Stimulated activated CD8-positive, alpha-beta memory T cell treated with anti-CD3 and anti-CD28 coated beads, Interleukin-15, amount 100 ng/mL, for 48 hours (primary cell): ENCODE data around the gene ANKS6.
"Not testable (repeated sequence)": the region's sequence is repeated elsewhere in the genome, so short reads cannot be mapped to it uniquely, and the experiment has no call there.

ENCODE experiments used
- DNase-seq, 2 donors: peaks; one replicate each; pipeline ENCODE4 v3.0.0-alpha.2; 2020; ENCODE audit warnings: low read depth in 2 of 2

Gene ANKS6

DNA sequence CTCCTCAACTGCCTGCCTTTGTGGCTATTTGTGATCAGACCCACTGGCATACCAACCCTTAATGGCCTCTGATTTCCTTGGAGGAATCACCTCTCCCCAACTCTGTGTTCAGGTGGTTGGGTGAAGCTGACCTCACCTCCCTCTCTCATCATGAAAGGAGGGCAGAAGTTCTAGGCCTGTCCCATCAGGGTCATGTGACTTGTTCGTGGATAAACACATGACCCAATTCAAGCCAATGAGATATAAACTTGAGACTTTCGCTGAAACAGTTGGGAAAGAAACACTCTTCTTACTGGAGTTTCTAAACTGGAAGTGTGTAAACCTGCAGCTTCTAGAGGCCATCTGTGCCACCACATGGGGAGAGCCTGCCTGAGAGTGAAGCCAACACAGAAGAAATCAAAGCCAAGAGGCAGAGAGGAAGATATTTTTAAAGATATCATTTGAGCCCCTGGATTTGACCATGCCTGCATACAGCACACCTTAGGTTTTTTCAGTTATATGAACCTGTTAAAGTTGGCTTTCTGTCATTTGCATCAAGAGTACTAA, 93.4 kb downstream of the ANKS6 start:
- DNase-seq = no peak

DNA sequence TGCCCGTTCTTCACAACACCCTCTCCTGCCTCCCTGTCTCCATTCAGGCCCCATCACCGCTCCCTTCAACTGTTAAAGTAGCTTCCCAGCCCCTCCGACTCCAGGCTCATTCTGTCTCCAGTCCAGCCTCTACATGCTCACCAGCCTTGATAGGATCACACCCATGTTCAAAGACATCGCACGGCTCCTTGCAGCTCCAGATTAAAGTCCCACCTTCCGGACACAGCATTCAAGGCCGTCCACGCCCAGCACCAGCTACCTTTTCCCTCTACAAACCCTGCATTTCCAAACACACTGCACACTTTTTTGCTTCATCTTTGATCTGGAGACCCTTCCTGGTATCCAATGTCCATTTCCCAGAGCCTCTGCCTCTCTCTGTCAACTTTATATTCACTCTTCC, 94.0 kb downstream of the ANKS6 start:
- no peak for DNase-seq

- no peak for DNase-seq
Measured at GRCh38 chr9:98701576-98701975, 94.8 kb downstream of the ANKS6 start.

DNA sequence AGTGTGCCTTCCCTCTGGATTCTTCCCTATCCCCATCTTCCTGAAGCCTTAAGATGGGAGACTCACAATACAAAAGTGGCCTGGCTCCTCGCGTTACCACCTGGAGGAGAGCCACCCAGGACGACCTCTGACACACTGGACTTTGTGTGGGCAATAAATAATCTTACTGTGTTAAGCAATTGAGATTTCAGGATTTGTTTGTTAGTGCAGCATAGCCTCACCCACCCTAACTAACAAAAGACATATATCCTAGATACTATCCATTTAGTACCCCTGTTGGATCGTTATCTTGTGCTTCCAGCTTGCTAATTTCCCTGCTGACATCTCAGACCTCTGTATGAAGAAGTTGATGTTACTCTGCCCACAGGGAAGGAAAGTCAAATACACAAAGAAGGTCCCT, 95.6 kb downstream of the ANKS6 start:
- no peak for DNase-seq

DNA sequence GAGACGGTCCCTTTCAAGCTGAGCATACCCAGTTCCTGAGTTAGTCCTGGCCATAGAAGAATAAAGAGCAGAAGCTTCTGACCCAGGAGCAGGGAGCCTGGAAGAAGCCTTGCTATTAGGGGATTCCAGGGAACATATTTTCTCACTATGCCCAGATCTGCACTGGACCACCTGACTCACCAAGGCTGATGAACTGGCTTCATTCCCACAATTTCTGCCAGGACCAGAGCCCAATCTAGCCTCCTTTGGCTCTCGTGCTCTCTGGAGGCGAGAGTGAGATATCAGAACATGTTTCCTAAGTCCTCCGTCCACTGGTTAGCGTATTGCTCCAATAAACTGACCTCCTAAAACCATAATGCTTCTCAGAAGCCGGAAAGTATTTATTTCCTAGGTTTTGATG, 97.5 kb downstream of the ANKS6 start:
- no peak for DNase-seq

DNA sequence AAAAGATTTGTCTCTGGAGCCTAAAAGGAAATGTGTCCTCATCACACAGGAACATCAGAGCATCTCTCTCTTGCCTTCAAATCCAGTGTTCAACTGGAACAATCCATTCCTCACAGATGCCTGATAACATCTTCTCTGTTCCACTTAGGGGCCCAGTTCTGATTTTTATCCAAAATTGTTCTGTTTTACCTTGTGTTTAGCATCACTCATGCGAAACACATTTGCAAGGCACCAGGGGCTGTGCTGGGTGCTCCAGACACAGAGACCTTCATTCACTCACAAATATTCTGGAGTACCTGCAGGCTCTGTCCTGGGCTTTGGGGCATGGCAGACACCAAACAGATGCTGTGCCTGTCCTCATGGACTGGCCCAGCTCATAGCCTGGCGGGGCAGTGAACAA, 101.4 kb downstream of the ANKS6 start:
- no peak for DNase-seq

GRCh38 chr9:98692392-98692791, 104.0 kb downstream of the ANKS6 start:
- DNase-seq = no peak

GRCh38 chr9:98691890-98692289, 104.5 kb downstream of the ANKS6 start:
- no peak for DNase-seq

GRCh38 chr9:98690686-98691085, 105.7 kb downstream of the ANKS6 start:
- DNase-seq = no peak

DNA sequence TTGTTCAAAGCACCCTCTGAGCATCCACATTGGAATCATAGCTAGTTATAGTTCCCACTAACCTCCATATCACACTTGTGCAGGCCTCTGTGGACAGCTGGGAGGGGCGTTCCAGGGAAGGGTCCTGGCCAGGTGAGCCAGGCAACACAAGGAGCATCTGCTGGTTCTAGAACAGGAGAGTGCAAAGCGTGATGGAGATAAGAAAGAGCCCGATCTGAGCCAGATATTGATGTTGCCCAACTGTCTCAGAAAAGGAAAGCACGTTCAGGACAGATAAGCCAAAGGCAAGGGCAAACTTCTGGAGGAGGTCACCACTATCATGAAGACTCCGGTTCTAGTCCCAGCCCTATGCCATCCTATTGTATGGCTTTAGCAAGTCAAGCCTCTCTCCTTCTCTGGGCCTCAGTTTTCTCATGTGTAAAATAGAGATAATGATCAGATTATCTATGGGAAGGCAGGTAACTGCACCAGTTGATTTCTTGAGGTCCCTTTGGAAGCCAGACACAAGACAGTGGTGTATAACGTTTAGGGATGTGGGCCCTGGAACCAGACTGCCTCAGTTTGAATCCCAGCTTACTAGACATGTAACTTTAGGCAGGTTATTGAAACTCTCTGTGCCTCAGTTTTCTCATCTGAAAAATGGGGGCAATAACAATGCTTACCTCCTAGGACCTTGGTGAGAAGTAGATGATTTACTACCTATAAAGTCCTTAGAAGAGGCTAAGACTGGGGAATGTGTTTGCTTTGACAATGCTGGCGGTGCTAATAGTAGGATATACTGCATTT, 107.5 kb downstream of the ANKS6 start:
- DNase-seq = no peak

DNA sequence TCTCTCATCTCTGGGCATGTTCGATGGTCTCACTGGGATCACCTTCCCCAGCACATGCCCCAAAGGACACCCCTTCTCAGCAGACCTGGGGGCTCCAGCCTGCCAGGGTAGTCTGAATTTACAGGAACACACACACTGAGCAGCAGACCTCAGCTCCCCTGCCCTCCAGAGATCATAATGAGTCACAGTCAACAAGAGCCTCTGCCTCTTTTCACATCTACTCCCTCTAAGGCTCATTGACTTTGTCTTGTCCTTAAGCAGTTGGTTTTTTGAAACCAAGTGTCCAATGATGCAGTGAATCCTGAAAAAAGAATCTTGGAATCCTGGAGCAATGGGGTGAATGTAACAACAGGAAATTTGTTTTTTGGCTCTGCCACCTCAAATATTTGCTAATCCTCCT, 108.4 kb downstream of the ANKS6 start:
- DNase-seq = no peak

- DNase-seq = no peak
Measured at GRCh38 chr9:98686961-98687855, 109.1 kb downstream of the ANKS6 start.

GRCh38 chr9:98684816-98685215, 111.5 kb downstream of the ANKS6 start:
- not testable (repeated sequence) for DNase-seq
